Measurements from ENCODE around the gene ATP2B3.

The ATP2B3 gene

DNA sequence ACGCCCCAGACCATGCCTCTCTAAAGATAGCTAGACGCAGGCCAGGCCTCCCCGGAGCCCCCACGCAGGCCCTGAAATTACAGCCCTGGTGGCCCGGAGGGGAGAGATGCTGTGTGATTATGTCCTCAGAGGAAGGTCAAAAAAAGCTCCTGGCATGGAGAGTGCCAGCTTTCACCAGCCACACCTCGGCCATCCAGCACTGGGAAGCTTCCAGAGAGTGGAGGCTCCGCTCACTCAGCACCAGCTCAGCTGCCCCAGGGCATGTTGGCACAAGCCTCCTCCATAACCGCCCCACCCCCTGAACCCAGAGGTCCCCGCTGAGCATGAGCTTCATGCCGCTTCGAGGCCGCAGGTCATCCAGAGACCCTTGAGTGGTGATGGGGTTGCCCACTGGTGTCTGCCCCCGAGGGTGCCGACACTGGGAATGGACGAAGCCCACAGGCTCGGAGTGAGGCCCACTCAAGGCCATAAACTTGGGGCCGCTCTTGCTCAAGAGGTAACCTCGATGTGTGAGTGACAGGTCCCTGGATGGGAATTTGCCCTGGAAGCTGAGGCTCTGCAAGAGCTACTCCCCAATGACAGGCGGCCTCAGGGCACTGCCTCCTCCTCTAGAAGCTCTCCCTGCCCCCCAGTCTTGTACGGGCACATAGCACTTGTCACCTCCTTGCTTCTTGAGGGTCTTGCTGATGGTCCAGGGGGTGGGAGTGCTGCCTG is 27.1 kb upstream of the ATP2B3 start:
- DNase-seq, result no peak

DNA sequence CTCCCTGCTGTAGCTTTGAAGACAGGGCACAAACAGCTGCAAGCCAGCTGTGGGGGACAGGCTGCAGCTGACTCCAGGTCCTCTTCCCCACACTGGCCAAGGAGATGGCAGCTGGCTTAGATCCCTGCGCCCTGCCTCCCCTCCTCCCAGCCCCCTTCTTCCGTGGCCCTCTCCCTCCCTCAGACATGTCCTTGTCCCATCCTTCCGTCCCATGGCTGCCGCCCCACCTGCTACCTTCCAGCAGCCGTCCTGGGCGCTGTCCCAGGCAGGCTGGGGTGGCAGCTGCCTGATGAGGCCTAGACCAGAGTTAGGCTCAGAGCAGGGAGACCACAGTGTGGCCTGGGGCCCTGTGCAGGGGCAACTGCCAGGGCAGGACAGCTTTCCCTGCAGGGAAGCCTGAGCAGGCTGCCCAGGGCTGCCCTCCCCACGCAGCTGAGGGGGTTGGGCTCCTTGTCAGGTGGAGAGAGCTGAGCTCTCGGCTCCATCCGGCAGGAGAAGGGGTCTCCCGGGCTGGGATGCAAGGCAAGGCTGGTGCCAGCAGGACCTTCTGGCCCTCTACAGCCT is 26.0 kb upstream of the ATP2B3 start:
- DNase-seq, result no peak

DNA sequence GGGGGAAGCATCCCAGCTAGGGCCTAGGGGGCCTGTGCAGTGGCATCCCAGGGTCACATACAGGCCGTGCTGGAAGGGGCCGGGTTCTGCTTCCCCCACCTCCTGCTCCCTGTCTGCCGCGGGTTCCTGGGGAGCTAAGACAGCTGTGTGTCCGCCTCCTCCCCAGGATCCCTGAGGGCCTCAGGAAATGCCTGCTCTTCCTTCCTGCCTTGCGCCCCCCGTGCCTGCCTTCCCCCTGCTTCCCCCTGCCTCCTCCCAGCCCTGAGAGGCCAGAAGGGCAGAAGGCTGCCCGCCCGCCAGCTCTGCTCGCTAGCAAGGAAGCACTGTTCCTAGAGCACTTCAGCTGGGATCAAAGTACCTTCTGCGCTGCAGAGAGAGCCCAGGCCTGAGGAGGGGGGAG is 25.5 kb upstream of the ATP2B3 start:
- DNase-seq, result no peak

DNA sequence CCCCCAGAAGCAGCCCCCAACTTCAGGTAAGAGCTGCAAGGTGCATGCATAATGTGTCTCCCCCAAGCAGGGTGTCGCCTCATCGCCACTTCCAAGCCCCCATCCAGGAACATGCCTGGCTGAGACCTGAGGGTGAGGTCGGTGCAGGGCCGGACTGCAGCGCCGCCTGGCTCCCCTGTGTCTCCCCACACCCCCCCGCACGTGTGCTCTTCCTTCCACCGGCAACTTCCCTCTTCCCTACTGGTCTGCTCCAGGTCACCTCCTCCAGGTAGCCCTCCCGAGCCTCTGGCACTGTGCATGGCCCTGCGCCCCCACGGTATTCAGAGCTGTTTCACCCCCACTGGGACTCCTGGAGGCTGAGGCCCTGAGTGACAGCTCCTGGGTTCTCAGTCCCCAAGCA is 24.9 kb upstream of the ATP2B3 start:
- DNase-seq, result no peak

DNA sequence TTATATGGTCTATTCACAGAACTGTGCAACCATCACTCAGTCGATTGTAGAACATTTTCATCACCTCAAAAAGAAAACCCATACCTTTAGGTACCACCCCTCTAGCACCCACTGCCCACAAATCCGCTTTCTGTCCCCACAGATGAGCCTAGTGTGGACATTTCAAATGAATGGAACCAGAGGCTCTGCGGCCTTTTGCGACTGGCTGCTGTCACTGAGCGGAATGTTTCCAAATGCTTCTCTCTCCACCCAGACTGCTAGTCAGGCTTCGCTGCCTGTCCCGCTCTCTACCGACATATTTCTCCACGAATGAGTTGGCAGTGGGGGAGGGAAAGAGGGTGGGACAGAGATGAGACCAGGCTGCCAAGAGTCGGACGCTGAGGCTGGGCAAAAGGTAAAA is 24.4 kb upstream of the ATP2B3 start:
- DNase-seq, result no peak

DNA sequence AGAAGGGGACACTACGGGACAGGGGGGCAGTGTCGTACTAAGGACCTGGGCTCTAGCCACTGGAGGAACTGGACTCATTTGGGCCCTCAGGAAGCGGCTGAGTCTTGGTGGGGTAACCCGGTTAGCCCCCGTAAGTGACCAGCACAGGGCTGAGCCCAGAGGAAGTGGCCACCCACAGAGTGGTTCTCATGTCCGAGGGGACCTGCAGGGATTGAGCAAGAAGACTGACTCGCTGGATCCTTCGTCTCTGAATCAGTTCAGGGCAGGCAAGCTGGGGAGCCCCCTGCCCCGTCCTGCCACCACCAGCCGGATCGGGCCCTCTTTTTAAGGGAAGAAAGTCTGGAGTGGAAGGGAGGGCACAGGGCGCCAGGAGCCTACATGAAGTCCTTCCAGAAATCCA is 23.4 kb upstream of the ATP2B3 start:
- no peak for DNase-seq

DNA sequence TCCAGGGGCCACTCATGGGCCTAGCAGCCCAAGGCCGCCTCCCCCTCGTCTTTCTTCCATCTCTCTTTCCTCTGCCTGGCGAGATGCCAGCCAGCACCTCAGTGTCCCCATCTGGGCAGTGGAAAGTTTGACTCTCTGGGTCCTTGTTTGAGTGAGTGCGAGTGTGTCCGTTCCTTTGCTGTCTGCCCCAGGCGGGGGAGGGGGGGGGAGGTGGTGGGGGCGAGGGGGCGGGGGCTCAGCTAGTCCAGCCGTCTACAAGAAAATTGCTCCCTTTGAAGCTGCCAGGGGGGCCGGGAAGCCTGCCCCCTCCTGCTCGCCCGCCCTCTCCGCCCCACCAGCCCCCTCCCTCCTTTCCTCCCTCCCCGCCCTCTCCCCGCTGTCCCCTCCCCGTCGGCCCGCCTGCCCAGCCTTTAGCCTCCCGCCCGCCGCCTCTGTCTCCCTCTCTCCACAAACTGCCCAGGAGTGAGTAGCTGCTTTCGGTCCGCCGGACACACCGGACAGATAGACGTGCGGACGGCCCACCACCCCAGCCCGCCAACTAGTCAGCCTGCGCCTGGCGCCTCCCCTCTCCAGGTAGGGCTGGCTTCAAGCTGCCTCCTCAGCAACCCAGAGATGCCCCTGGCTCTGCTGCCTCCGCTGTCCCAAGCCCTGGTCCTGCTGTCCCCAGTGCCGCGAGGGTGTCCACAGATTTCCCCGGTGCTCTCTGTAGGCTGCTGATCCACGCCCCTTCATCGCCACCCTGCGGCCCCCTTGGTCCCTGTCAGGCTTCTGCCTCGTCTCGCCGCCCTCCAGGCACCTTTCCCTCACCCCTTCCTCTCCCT is 22.7 kb upstream of the ATP2B3 start, which contains the start of gene BGN:
TSS of gene BGN (plus strand) at position 440 of the 821 bp plus-strand sequence. CDS start 9,652 bp downstream, outside the sequence.
- no peak for DNase-seq

DNA sequence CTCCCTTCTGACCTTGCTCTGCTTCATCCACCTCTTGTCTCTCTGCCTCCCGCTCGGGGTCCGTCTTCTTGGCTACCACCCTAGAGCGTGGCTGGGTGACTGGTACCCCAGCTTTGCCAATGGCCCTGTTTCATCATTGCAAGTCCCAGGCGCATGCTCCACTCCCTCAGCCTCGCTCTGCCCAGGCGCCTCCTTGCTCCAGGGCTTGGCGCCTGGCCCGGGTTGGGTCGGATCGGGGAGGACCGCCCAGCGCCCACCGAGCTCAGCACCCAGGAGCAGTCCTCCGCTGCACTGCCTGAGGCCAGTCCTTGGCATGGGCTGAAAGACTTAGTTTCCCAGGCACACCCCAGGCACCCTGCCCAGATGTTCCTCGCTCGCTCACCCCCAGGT is 22.1 kb upstream of the ATP2B3 start:
- no peak for DNase-seq

DNA sequence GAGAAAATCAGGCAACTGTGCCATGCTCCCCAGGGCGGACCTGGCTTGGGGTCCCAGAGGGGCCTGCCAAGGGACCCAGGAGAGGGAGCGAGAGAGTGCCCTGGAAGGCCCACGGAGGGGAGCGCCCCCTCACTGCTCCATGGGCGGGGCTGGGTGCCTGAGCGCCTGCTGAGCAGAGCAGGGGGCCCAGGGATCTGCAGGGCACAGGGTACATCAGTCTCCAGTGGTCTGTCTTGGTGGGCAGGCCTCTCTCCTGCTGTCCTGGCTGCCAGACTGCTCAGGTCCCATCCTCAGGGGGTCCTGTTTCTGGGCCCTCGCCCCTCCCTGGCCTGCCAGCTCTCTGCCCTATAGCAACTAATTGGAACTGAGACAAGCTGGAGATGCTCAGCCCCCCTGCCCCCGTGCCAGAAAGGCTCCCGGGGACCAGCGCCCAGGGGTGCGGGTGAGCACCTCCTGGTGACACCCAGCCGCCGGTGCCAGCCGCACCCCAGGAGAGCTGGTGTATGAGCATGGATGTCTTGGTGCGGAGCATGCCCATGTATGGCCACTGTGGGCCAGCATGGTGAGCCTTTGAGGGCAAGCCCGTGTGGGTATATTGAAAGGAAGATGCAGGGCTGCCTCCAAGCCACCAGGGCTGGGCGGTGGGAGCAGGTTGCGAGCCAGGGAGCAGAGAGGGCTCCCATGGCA is 21.4 kb upstream of the ATP2B3 start:
- DNase-seq, result no peak

DNA sequence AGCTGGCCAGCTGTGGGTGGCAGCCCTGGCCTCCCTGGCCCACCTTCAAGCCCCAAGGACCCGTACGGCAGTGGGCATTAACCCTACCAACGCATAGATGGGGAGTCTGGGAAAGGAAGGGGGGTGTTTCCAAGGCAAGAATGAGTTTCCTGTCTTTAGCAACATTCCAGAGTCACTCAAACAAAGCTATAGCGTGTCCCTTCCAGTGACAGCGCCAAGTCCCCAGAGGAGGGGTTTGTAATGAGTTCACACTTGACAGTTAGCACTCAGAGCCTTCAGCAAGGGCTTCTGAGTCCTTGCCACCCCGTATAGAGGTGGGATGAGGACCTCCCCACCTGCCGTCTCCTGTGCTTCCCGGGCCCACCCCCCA is 20.9 kb upstream of the ATP2B3 start:
- DNase-seq, result no peak

DNA sequence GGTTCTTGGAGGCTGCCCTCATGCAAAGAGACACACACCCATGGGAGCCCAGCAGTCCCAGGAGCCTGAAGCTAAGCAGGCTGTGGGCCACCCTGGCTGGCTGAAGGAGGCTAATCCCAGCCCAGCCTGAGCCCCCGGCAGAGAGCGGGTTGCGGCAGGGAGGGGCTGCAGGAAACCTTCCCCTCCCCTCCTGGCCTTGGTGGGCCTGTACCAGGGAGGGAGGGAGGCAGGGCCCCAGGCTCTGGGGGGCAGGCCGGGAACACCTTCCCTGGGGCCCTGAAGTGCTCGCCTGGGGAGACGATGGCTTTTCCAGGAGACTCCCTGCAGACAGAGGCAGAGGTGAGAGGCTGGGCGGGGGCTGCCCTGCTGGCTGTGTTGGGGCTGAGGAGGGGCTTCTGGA is 19.0 kb upstream of the ATP2B3 start:
- DNase-seq, result no peak

DNA sequence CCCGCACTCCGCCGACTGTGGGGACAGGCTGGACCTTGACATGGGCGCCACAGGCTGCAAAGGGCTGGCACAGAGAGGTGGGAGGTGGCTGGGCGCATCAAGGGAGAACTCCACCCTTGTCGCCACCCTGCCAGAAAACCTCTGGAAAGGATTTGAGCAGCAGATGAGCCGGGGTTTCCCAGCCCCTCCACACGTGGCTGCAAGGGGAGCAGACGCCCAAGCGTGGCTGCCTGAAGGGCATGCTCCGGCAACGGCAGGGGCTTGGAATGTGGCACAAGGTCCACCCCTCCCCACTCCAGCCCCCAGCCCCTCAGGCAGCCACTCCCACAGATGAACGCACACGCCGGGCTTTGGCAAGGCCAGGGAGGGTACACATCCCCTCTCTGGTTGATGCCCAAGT is 18.1 kb upstream of the ATP2B3 start:
- DNase-seq, result no peak

DNA sequence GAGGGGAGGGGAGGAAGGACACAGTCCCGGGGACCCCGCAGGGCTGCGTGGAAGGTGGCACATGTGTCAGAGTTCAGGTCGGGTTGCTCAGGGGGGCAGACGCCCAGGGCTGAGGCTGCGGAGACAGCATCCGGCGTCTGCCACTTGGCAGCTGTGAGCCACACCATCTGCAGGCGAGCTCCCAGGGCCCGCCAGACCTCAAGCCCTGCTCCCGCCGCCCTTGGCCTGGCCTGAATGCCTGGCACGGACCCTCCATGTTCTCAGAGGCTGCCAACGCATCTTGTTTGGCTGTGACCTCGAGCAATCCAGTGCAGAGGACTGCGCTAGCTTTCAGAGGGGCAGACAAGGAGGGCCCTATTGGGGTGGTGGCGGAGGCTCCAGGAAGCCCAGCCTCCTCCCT is 17.6 kb upstream of the ATP2B3 start:
- no peak for DNase-seq

DNA sequence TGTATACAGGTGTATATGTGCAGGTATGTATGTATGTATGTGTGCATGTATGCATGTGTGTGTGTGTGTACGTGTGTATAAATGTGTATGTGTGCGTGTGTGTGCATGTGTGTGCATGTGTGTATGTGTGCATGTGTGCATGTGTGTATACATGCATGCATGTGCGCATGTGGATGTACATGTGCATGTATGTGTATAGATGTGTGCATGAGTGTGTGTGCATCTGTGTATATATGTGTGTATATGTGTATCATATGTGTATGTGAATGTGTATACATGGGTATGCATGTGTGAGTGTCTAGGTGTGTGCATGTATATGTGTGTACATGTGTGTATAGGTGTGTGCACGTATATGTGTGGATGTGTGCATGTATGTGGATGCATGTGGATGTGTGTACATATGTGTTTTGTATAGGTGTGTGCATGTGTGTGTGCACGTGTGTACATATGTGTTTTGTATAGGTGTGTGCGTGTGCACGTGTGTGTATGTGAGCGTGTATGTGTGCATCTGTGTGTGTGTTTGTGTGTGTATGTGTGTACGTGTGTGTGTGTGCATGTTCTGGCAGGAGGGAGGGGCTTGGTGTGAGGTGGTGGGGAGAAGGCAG is 16.7 kb upstream of the ATP2B3 start:
- no peak for DNase-seq

DNA sequence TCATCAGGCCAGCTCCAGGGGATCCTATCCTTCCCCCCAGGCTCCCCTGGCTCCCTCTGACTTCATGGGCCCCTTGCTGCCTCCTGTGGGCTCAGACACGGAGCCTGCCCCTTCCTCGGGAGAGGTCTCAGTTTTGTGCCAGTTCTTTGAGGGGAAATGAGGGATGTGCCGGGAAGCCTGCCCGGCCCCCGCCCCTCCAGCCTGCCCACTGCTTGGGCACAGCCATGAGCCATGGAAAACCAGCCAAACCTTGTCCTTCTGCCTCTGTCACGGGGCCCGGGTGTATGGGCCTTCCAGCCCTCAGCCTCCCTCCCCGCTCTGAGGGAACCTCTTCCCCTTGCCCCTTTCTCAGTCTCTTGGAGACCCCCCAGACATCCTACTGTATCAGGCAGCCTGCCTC is 15.9 kb upstream of the ATP2B3 start:
- no peak for DNase-seq

DNA sequence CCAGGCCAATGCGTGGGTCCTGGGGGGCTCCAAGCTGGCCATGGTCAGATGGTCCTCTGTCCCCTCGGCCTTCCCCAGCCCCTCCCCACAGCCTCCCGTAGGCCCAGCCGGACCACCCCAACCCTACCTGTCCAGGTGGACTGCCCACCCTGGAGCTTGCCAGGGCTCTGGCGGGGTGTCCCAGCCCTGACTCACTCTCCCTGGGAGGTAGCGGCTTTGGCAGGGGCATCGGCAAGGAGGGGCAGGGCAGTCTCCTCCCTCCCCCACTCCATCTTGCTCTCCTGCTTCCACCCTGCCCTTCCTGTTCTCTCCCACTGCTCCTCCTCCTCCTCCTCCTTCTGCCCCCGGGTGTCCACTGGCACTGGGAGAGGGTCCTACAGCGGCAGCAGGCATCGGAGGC is 15.3 kb upstream of the ATP2B3 start:
- no peak for DNase-seq

DNA sequence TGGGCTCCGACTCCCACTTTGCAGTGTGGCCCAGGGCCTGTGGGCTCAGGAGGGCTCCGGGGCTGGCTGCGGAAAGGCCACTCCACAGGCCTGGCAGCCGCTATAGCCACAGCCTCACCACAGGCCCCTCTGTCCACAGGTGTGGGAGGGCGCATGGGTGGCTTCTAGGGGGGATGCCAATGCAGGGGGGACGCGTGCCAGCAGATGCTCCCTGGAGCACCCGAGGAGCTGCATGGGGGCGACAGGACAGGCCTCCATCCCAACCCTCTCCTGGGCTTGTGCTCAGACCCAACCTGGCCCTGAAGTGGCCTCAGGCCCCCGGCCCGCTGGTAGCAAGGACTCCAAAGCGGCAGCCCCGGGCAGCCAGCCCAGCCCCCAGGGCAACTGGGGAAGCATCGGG is 14.6 kb upstream of the ATP2B3 start:
- DNase-seq, result no peak

DNA sequence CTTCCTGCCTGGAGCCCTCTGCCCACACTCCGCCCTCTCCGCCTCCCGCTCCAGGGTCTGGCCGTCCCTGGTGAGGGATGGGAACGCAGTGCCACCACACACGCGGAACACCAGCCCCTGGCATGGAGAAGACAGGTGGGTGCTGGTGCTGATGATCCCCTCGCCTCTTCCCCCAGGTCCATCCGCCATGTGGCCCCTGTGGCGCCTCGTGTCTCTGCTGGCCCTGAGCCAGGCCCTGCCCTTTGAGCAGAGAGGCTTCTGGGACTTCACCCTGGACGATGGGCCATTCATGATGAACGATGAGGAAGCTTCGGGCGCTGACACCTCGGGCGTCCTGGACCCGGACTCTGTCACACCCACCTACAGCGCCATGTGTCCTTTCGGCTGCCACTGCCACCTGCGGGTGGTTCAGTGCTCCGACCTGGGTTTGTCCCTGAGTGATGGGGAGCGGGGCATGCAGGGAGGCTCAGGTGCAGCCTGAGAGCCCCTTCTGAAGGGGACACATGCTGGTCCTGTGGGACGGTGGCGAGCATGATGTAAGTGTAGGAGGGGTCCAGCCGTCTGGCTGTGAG is 12.9 kb upstream of the ATP2B3 start:
- DNase-seq, result no peak

DNA sequence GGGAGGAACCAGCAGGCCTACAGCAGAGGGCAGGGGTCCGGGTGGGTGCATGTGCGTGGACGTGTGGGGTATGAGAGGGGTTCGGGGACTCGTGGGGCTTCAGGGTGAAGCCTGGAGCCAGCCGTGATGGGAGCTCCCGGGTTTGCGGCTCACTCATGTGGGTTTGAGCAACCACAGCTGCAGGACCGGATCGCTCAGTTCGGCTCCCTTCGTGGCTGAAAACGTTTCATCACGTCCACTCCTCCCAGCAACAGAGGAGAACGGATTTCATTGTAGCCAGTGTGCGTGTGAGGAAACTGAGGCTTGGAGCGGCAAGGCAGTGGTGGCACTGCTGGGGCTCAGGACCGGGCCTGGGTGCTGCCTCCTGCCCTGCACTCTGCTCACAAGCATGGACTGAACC is 12.1 kb upstream of the ATP2B3 start:
- DNase-seq, result no peak

DNA sequence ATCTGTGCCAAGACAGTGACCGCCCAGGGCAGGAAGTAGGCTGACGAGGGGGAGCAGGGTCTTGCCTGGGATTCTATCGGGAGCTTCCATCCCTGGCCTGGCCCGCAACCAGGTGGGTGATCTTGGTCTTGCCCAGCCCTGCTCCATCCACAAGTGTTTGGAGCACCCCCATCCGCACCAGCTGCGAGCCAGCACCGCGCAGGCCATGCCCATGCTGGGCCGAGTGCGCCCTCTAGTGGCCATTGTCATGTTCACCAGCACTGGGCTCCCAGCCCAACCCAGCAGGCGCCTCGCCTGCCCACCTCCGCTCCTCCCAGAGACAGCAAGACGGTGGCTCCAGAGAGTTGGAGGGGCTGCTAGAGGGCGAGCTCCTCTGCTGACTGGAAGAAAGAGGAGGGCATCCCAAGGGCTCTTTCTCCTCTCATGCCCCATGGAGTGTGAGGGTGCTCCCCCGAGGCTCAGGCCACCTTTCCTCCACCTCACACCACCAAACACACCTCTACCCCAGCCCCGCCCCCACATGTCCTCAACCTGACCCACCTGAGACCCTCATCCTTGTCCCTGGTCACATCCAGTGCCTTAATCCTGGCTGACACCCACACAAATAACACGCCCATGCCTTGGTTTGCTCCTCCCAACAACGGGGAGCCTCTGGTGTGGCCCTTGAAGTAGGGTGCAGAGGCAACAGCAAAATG is 9.8 kb upstream of the ATP2B3 start:
- DNase-seq, result peak; percentile 78

DNA sequence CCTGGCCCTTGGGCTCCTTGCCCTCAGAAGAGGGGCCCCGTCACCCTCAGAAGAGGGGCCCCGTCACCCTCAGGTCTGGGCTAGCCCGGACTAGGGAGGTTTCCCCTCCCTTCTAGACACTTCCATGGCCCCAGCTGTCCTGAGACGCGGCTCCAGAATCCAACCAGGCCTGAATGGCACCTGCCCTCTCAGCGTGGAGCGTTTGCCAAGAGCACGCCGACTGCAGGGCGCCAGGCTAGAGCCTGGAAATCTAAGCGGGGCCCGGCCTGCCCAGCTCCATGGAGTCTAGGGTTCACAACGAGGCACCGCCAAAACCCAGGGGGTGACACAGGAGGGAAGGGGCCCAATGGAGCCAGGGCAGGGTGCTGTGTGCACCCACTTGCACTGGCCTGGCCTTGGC is 7.8 kb upstream of the ATP2B3 start:
- DNase-seq, result no peak

DNA sequence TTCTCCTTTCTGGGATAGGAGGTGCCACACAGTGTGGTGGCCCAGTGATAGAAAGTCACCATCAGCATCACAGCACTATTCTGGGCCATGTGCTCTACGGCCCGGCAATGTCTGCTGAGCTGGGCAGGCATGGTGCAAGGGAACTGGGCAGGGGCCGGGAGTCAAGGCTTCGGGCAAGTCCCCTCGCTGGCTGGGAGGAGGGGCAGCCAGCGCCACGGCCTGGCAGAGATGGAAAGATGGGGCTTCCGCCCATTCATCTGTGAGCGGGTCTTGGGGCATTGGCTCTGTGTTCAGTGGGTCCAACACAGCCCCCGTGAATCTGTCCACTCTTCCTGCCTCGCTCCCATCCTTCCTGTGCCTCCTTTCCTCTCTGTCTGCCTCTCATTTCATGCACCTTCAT is 7.1 kb upstream of the ATP2B3 start:
- DNase-seq, result no peak

Measured in NCI-H1105 (cell line).